Neural cell (in vitro differentiated cells): ENCODE data around the gene PRICKLE2. TPM values are rescaled to one million over a fixed set of nuclear protein-coding genes. Genes with fewer than 3 reads are reported as not detected.

ENCODE experiments used
- H2AFZ ChIP-seq: fragments of 200-600, 300-800 bp; sonication (generic), shearing (Covaris generic); 2 replicates; pipeline ENCODE4 v1.6.0; 2014; ENCODE audit warnings: low read depth, mild to moderate bottlenecking, antibody characterized with exemption, low read length, moderate library complexity
- H3F3A ChIP-seq: fragments of 200-600 bp; shearing (Covaris generic); 2 replicates; pipeline ENCODE4 v1.6.1; 2016; ENCODE audit warnings: mild to moderate bottlenecking, moderate library complexity, mixed read lengths, antibody characterized with exemption, low read length; ENCODE audit not compliant: insufficient read depth, poor library complexity, severe bottlenecking
- H3K27ac ChIP-seq: fragments of 200-600, 300-800 bp; sonication (generic), shearing (Covaris generic); 2 replicates; pipeline ENCODE4 v1.5.1; 2014; ENCODE audit warnings: mild to moderate bottlenecking, low read length, moderate library complexity
- H3K27me3 ChIP-seq: fragments of 300-800, 200-600 bp; sonication (generic), shearing (Covaris generic); 2 replicates; pipeline ENCODE4 v1.6.0; 2014; ENCODE audit warnings: mild to moderate bottlenecking, low read depth, low read length, moderate library complexity; ENCODE audit not compliant: insufficient read depth
- H3K36me3 ChIP-seq: fragments of 300-800, 200-600 bp; sonication (generic), shearing (Covaris generic); 2 replicates; pipeline ENCODE4 v1.5.1; 2014; ENCODE audit warnings: mild to moderate bottlenecking, antibody characterized with exemption, low read length, moderate library complexity; ENCODE audit not compliant: insufficient read depth
- H3K4me2 ChIP-seq: fragments of 300-800, 200-600 bp; sonication (generic), shearing (Covaris generic); 2 replicates; pipeline ENCODE4 v1.6.0; 2014; ENCODE audit warnings: mild to moderate bottlenecking, low read length
- H3K4me3 ChIP-seq: fragments of 300-800, 200-600 bp; sonication (generic), shearing (Covaris generic); 2 replicates; pipeline ENCODE4 v1.5.1; 2014; ENCODE audit warnings: mild to moderate bottlenecking, low read length, moderate library complexity
- H3K79me2 ChIP-seq: fragments of 200-600 bp; shearing (Covaris generic); replicated peaks from 2 replicates; pipeline ENCODE4 v1.6.0; 2014; ENCODE audit warnings: mild to moderate bottlenecking, low read length, moderate library complexity; ENCODE audit not compliant: insufficient read depth
- H3K9ac ChIP-seq: fragments of 300-800, 200-600 bp; sonication (generic), shearing (Covaris generic); 2 replicates; pipeline ENCODE4 v1.6.1; 2016; ENCODE audit warnings: mild to moderate bottlenecking, low read length, mixed read lengths
- H3K9me2 ChIP-seq: fragments of 200-600 bp; shearing (Covaris generic); 2 replicates; pipeline ENCODE4 v1.6.1; 2016; ENCODE audit warnings: mild to moderate bottlenecking, low read length, mixed read lengths; ENCODE audit not compliant: insufficient read depth
- H3K9me3 ChIP-seq: fragments of 200-600, 300-800 bp; sonication (generic), shearing (Covaris generic); 2 replicates; pipeline ENCODE4 v1.6.1; 2016; ENCODE audit warnings: mild to moderate bottlenecking, mixed run types, low read length, moderate library complexity, mixed read lengths
- H4K20me1 ChIP-seq: fragments of 200-600 bp; shearing (Covaris generic); 2 replicates; pipeline ENCODE4 v1.6.1; 2016; ENCODE audit warnings: mild to moderate bottlenecking, mixed run types; ENCODE audit not compliant: insufficient read depth
- CTCF ChIP-seq: fragments of 450-650 bp; IDR thresholded peaks from 2 replicates; pipeline ENCODE4 v1.5.1; 2014; ENCODE audit warnings: antibody characterized with exemption, mild to moderate bottlenecking, moderate library complexity; ENCODE audit not compliant: poor library complexity, severe bottlenecking
- EP300 ChIP-seq: fragments of 450-650 bp; conservative IDR thresholded peaks from 2 replicates; pipeline ENCODE4 v1.6.1; 2014; ENCODE audit warnings: antibody characterized with exemption, mild to moderate bottlenecking, moderate library complexity; ENCODE audit not compliant: poor library complexity, severe bottlenecking
- EZH2 ChIP-seq: fragments of 200-600, 300-800 bp; shearing (Covaris generic), sonication (generic); IDR thresholded peaks from 2 replicates; pipeline ENCODE4 v1.6.1; 2014; ENCODE audit warnings: antibody characterized with exemption, low read length, borderline replicate concordance, mild to moderate bottlenecking; ENCODE audit not compliant: insufficient read depth, poor library complexity, severe bottlenecking
- MXI1 ChIP-seq: fragments of 450-650 bp; conservative IDR thresholded peaks from 2 replicates; pipeline ENCODE4 v1.6.1; 2014; ENCODE audit warnings: antibody characterized with exemption, mild to moderate bottlenecking; ENCODE audit not compliant: poor library complexity, severe bottlenecking
- POLR2AphosphoS5 ChIP-seq: IDR thresholded peaks from 2 replicates; pipeline ENCODE4 v1.6.1; 2012
- RAD21 ChIP-seq: fragments of 450-650 bp; conservative IDR thresholded peaks from 2 replicates; pipeline ENCODE4 v1.6.1; 2014; ENCODE audit warnings: antibody characterized with exemption, mild to moderate bottlenecking, moderate library complexity
- SMC3 ChIP-seq: fragments of 450-650 bp; conservative IDR thresholded peaks from 2 replicates; pipeline ENCODE4 v1.6.1; 2014; ENCODE audit warnings: antibody characterized with exemption, mild to moderate bottlenecking, moderate library complexity; ENCODE audit not compliant: poor library complexity
- TAF1 ChIP-seq: IDR thresholded peaks from 2 replicates; pipeline ENCODE4 v1.6.1; 2012; ENCODE audit warnings: low read depth
- polyA plus RNA-seq: library from polyadenylated mRNA; depleted of rRNA; stranded (reverse); fragments of >200 nt; gene quantifications from 2 replicates; pipeline ENCODE4 v1.2.3, GENCODE V29; 2014
- TF ChIP-seq, protein P1 (sequence below): IDR thresholded peaks from 2 replicates; pipeline ENCODE4 v1.6.1; 2012; ENCODE audit warnings: borderline replicate concordance

Gene PRICKLE2
- polyA plus RNA-seq, 1 donor from 2014 or later = 8.7 TPM

GRCh38 chr3:64134882-64135281 is 90.4 kb downstream of the PRICKLE2 start:
- H4K20me1 ChIP-seq = no peaks in the 10 kb centered on the region
- no peak overlapping the region for H3K9ac ChIP-seq
- no peak overlapping the region for H3K4me2 ChIP-seq

DNA sequence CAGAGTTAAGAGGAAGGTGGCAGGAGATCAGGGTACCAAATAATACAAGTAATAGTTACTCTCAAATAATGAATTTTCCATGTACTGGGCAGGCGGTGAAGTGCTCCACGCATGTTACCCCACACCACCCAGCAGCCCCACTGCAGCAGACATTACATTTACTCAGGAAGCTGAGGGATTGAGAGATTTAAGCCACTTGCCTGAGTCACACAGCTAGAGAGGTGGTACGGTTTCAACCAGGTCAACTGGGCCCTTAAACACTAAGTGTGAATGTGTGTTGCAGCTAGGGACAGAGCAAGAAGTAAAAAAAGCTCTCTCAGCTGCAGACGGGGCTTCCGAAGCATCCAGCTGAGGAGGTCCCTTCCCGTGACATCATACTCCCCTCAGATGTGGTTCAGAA is 91.3 kb downstream of the PRICKLE2 start:
- no peaks in the 10 kb centered on the region for H4K20me1 ChIP-seq
- no peaks in the 10 kb centered on the region for H3F3A ChIP-seq
- no peaks in the 10 kb centered on the region for H3K9me2 ChIP-seq
- TF ChIP-seq, protein P1, sequence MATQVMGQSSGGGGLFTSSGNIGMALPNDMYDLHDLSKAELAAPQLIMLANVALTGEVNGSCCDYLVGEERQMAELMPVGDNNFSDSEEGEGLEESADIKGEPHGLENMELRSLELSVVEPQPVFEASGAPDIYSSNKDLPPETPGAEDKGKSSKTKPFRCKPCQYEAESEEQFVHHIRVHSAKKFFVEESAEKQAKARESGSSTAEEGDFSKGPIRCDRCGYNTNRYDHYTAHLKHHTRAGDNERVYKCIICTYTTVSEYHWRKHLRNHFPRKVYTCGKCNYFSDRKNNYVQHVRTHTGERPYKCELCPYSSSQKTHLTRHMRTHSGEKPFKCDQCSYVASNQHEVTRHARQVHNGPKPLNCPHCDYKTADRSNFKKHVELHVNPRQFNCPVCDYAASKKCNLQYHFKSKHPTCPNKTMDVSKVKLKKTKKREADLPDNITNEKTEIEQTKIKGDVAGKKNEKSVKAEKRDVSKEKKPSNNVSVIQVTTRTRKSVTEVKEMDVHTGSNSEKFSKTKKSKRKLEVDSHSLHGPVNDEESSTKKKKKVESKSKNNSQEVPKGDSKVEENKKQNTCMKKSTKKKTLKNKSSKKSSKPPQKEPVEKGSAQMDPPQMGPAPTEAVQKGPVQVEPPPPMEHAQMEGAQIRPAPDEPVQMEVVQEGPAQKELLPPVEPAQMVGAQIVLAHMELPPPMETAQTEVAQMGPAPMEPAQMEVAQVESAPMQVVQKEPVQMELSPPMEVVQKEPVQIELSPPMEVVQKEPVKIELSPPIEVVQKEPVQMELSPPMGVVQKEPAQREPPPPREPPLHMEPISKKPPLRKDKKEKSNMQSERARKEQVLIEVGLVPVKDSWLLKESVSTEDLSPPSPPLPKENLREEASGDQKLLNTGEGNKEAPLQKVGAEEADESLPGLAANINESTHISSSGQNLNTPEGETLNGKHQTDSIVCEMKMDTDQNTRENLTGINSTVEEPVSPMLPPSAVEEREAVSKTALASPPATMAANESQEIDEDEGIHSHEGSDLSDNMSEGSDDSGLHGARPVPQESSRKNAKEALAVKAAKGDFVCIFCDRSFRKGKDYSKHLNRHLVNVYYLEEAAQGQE = no peak
- TF ChIP-seq EZH2 (no peak), MXI1 (no peak), TAF1 (no peak), CTCF (no peak), EP300 (no peak), RAD21 (no peak), SMC3 (no peak), POLR2AphosphoS5 (no peak)
- H3K27ac ChIP-seq = no peak overlapping the region
- no peak overlapping the region for H2AFZ ChIP-seq
- H3K9me3 ChIP-seq = no peaks in the 10 kb centered on the region
- no peaks in the 10 kb centered on the region for H3K79me2 ChIP-seq
- H3K36me3 ChIP-seq = no peaks in the 10 kb centered on the region
- no peak overlapping the region for H3K4me2 ChIP-seq
- no peaks in the 10 kb centered on the region for H3K27me3 ChIP-seq
- H3K9ac ChIP-seq = no peak overlapping the region
- H3K4me3 ChIP-seq = no peak overlapping the region

More at GRCh38 chr3:64134882-64135281, 90.4 kb downstream of the PRICKLE2 start:
- Histone ChIP-seq H3F3A (no peaks in the 10 kb centered on the region), H2AFZ (no peak overlapping the region), H3K27ac (no peak overlapping the region), H3K36me3 (no peaks in the 10 kb centered on the region), H3K4me3 (no peak overlapping the region), H3K27me3 (no peaks in the 10 kb centered on the region), H3K9me3 (no peaks in the 10 kb centered on the region), H3K79me2 (no peaks in the 10 kb centered on the region), H3K9me2 (no peaks in the 10 kb centered on the region)
- TF ChIP-seq EP300 (no peak), TAF1 (no peak), SMC3 (no peak), POLR2AphosphoS5 (no peak), RAD21 (no peak)
- TF ChIP-seq, protein P1 = no peak
